IMR-90 (cell line): Measurements from ENCODE around the gene APOB. TPM values are rescaled to one million over a fixed set of nuclear protein-coding genes. Genes with fewer than 3 reads are reported as not detected.

Experiments used
- ATAC-seq: fragments of 200-7000 bp; cut with Tn5 transposase; 2 replicates; pipeline ENCODE4 v1.9.1; 2020; ENCODE audit warnings: low read depth, mild to moderate bottlenecking, moderate library complexity
- BruUV-seq: library from RNA; stranded (reverse); fragments of 400-500 nt; replicated peaks from 2 replicates; lab custom pipeline; 2021; lab: Mats Ljungman, UMichigan
- CTCF ChIA-PET: fragments of 300-600 bp; formaldehyde crosslinking; extraction: SDS; loops from one replicate; lab custom pipeline; 2021; ENCODE audit warnings: antibody characterized with exemption; lab: Yijun Ruan, JAX
- POLR2A ChIA-PET: fragments of 300-600 bp; sonication (Branson Sonifier 250); formaldehyde crosslinking; loops from one replicate; lab custom pipeline; 2022; ENCODE audit warnings: antibody characterized with exemption; ENCODE audit not compliant: unreplicated experiment; lab: Charles Lee
- DNase-seq: peaks from one replicate; pipeline ENCODE4 v3.0.0; 2013
- H2AFZ ChIP-seq: replicated peaks from 2 replicates; pipeline ENCODE3; 2013; ENCODE audit warnings: low read length, mild to moderate bottlenecking; ENCODE audit not compliant: poor library complexity
- H2AK5ac ChIP-seq: 2 replicates; pipeline ENCODE4 v1.6.1; 2013; ENCODE audit warnings: low read depth, low read length, inconsistent platforms
- H2AK9ac ChIP-seq: replicated peaks from 2 replicates; pipeline ENCODE3; 2013; ENCODE audit warnings: mild to moderate bottlenecking, low read depth, low read length, moderate library complexity; ENCODE audit not compliant: poor library complexity
- H2BK120ac ChIP-seq: 2 replicates; pipeline ENCODE4 v1.6.1; 2013; ENCODE audit warnings: low read depth, low read length, inconsistent platforms
- H2BK15ac ChIP-seq: 3 replicates; pipeline ENCODE4 v1.6.1; 2013; ENCODE audit warnings: low read depth, low read length, inconsistent platforms
- H2BK20ac ChIP-seq: 2 replicates; pipeline ENCODE4 v1.6.1; 2013; ENCODE audit warnings: low read depth, mild to moderate bottlenecking, inconsistent platforms, low read length, moderate library complexity
- H2BK5ac ChIP-seq: 2 replicates; pipeline ENCODE4 v1.6.1; 2013; ENCODE audit warnings: mild to moderate bottlenecking, low read depth, low read length, inconsistent platforms; ENCODE audit not compliant: poor library complexity, severe bottlenecking
- H3K14ac ChIP-seq: replicated peaks from 2 replicates; pipeline ENCODE4 v1.6.1; 2013; ENCODE audit warnings: low read depth, low read length, inconsistent platforms
- H3K18ac ChIP-seq: 2 replicates; pipeline ENCODE4 v1.6.1; 2013; ENCODE audit warnings: low read depth, low read length, control low read depth
- H3K23ac ChIP-seq: 2 replicates; pipeline ENCODE4 v1.6.1; 2013; ENCODE audit warnings: low read depth, low read length, inconsistent platforms
- H3K27ac ChIP-seq: 2 replicates; pipeline ENCODE4 v1.5.1; 2013; ENCODE audit warnings: mild to moderate bottlenecking, control low read depth, low read length; ENCODE audit not compliant: insufficient read depth
- H3K27me3 ChIP-seq: 2 replicates; pipeline ENCODE4 v1.6.1; 2013; ENCODE audit warnings: low read length; ENCODE audit not compliant: control insufficient read depth, insufficient read depth
- H3K36me3 ChIP-seq: 2 replicates; pipeline ENCODE4 v1.6.1; 2013; ENCODE audit warnings: low read length, mixed read lengths; ENCODE audit not compliant: control insufficient read depth, insufficient read depth
- H3K4ac ChIP-seq: 2 replicates; pipeline ENCODE4 v1.6.1; 2013; ENCODE audit warnings: low read depth, low read length, inconsistent platforms
- H3K4me1 ChIP-seq: 2 replicates; pipeline ENCODE4 v1.6.1; 2013; ENCODE audit warnings: low read length, mixed read lengths; ENCODE audit not compliant: control insufficient read depth, insufficient read depth
- H3K4me2 ChIP-seq: 2 replicates; pipeline ENCODE4 v1.6.1; 2013; ENCODE audit warnings: low read depth, mild to moderate bottlenecking, control low read depth, low read length, moderate library complexity
- H3K4me3 ChIP-seq: 2 replicates; pipeline ENCODE4 v1.5.1; 2013; ENCODE audit warnings: low read depth, mild to moderate bottlenecking, control low read depth, low read length, moderate library complexity; ENCODE audit not compliant: insufficient read depth
- H3K56ac ChIP-seq: 2 replicates; pipeline ENCODE4 v1.6.1; 2013; ENCODE audit warnings: low read length, inconsistent platforms; ENCODE audit not compliant: insufficient read depth; ENCODE audit errors: extremely low read depth
- H3K79me1 ChIP-seq, 2 experiments: 2 replicates each; pipeline ENCODE4 v1.6.1; 2013; ENCODE audit warnings: low read length in 2 of 2, inconsistent platforms in 1 of 2, low read depth in 1 of 2
- H3K9ac ChIP-seq: 2 replicates; pipeline ENCODE4 v1.6.1; 2013; ENCODE audit warnings: low read depth, low read length, control low read depth
- H3K9me1 ChIP-seq: 2 replicates; pipeline ENCODE4 v1.6.1; 2013; ENCODE audit warnings: low read length, inconsistent platforms; ENCODE audit not compliant: insufficient read depth
- H3K9me3 ChIP-seq: 2 replicates; pipeline ENCODE4 v1.6.1; 2013; ENCODE audit warnings: low read length; ENCODE audit not compliant: control insufficient read depth, insufficient read depth
- H4K20me1 ChIP-seq: 2 replicates; pipeline ENCODE4 v1.6.1; 2013; ENCODE audit warnings: low read length, inconsistent platforms; ENCODE audit not compliant: insufficient read depth
- H4K5ac ChIP-seq: 2 replicates; pipeline ENCODE4 v1.6.1; 2013; ENCODE audit warnings: mild to moderate bottlenecking, low read depth, low read length, control low read depth
- H4K8ac ChIP-seq, 2 experiments: 2 replicates each; pipeline ENCODE4 v1.6.1; 2013; ENCODE audit warnings: low read depth in 2 of 2, low read length in 2 of 2, control low read depth in 1 of 2, inconsistent platforms in 1 of 2
- H4K91ac ChIP-seq: 2 replicates; pipeline ENCODE4 v1.6.1; 2013; ENCODE audit warnings: low read depth, low read length, inconsistent platforms; ENCODE audit not compliant: insufficient read depth
- BHLHE40 ChIP-seq: fragments of 150-350 bp; IDR thresholded peaks from 2 replicates; pipeline ENCODE4 v1.6.1; 2016; ENCODE audit warnings: mild to moderate bottlenecking, low read depth, low read length
- CEBPB ChIP-seq: IDR thresholded peaks from 2 replicates; pipeline ENCODE4 v1.6.1; 2012; ENCODE audit warnings: low read depth, low read length, improper control_type of control experiment
- CHD1 ChIP-seq: IDR thresholded peaks from 2 replicates; pipeline ENCODE4 v1.6.1; 2012; ENCODE audit warnings: low read depth, low read length, improper control_type of control experiment
- CTCF ChIP-seq: conservative IDR thresholded peaks from 2 replicates; pipeline ENCODE4 v1.5.1; 2012; ENCODE audit warnings: mild to moderate bottlenecking, low read depth, low read length, improper control_type of control experiment
- MAFK ChIP-seq: IDR thresholded peaks from 2 replicates; pipeline ENCODE4 v1.6.1; 2012; ENCODE audit warnings: low read depth, low read length, improper control_type of control experiment
- NFE2L2 ChIP-seq: fragments of 150-350 bp; IDR thresholded peaks from 2 replicates; pipeline ENCODE4 v1.6.1; 2016; ENCODE audit warnings: low read depth, mild to moderate bottlenecking, low read length
- WGBS, 2 experiments: methylation state at CpG; one replicate each; pipeline versions ENCODE4 v1.1.5 to v1.1.7; 2013; ENCODE audit warnings: missing lambda C conversion rate in 2 of 2; ENCODE audit not compliant: insufficient read length in 1 of 2; ENCODE audit errors: extremely low coverage in 2 of 2; 5-methylcytosine and 5-hydroxymethylcytosine counted together
- dilution Hi-C: fragments of 300-500 bp; cut with HindIII; formaldehyde crosslinking; loops from one replicate; pipeline ENCODE4 v1.14.3; 2018; ENCODE audit warnings: low sequenced_read_pairs; ENCODE audit not compliant: unreplicated experiment
- in situ Hi-C: fragments of 300-500 bp; cut with MboI; formaldehyde crosslinking; loops from 3 replicates; pipeline ENCODE4 v1.14.3; 2019; ENCODE audit warnings: low sequenced_read_pairs, inconsistent platforms, mixed read lengths
- intact Hi-C: fragments of 100-400 bp; cut with micrococcal nuclease; formaldehyde crosslinking; loops from 2 replicates; pipeline ENCODE4 v1.10.0; 2022
- polyA plus RNA-seq, 3 experiments: library from polyadenylated mRNA; depleted of rRNA; stranded (reverse); fragments of >200 nt; gene quantifications; 2 replicates each; pipeline ENCODE4 v1.2.3, GENCODE V29; 2012; ENCODE audit warnings: low replicate concordance in 1 of 3
- total RNA-seq: library from RNA; depleted of rRNA; stranded (reverse); fragments of >200 nt; gene quantifications from 2 replicates; pipeline ENCODE4 v1.2.3, GENCODE V29; 2012

Gene APOB
- total and polyA plus RNA-seq, 2 of the 4 experiments (the other 2 are of a cell fraction) = under 0.01 TPM; not detected in 1

GRCh38 chr2:20992201-20992711 is 51.6 kb downstream of the APOB start:
- peak; percentile 37; the same call in 1 of the 2 replicates for ATAC-seq
- no peak overlapping the region for H2BK15ac ChIP-seq
- 7% methylated on average over 2 of the region's 8 CpGs; no CpG with 5 or more reads in 1 of the 2 experiments for WGBS, 2 experiments
- H4K20me1 ChIP-seq = no peaks in the 10 kb centered on the region
- no peaks in the 10 kb centered on the region for H3K4me1 ChIP-seq
- H4K91ac ChIP-seq = no peak overlapping the region
- ChIA-PET POLR2A (no interaction called here), CTCF (interaction anchor here (0.6 kb wide), 1 partner anchor 66 kb away, joined by 3 read pairs; no protein-coding TSS in a partner anchor)
- H2BK20ac ChIP-seq = no peak overlapping the region
- H3K9me1 ChIP-seq = no peaks in the 10 kb centered on the region
- H3K23ac ChIP-seq = no peak overlapping the region
- no peak overlapping the region for H4K5ac ChIP-seq
- no peak for TF ChIP-seq MAFK
- TF ChIP-seq BHLHE40 = no peak
- no peak for TF ChIP-seq CTCF
- no peak for TF ChIP-seq CHD1
- no peak for TF ChIP-seq NFE2L2
- no peak for TF ChIP-seq CEBPB
- H3K27me3 ChIP-seq = no peaks in the 10 kb centered on the region
- dilution Hi-C loops = no loop called here
- H3K4me2 ChIP-seq = no peak overlapping the region
- H2BK5ac ChIP-seq = no peak overlapping the region
- H2AK5ac ChIP-seq = no peak overlapping the region
- no peak overlapping the region for H3K9ac ChIP-seq
- no peaks in the 10 kb centered on the region for H3K9me3 ChIP-seq
- no peak overlapping the region for H3K56ac ChIP-seq
- H3K14ac ChIP-seq = no peak overlapping the region
- H3K4ac ChIP-seq = no peak overlapping the region
- no peak overlapping the region for H2AFZ ChIP-seq
- no peak overlapping the region for H2AK9ac ChIP-seq
- H4K8ac ChIP-seq = no peak overlapping the region
- no TSS peak for BruUV-seq
- peak; percentile 12 for DNase-seq
- H3K79me1 ChIP-seq = no peaks in the 10 kb centered on the region
- H2BK120ac ChIP-seq = no peak overlapping the region
- in situ Hi-C loops = no loop called here
- no peaks in the 10 kb centered on the region for H3K36me3 ChIP-seq
- H3K27ac ChIP-seq = no peak overlapping the region
- intact Hi-C loops = no loop called here
- H3K4me3 ChIP-seq = no peak overlapping the region
- H3K18ac ChIP-seq = no peak overlapping the region
